ENCODE data around the gene NLK. TPM values are rescaled to one million over a fixed set of nuclear protein-coding genes. Genes with fewer than 3 reads are reported as not detected.

NLK gene
- total and polyA plus RNA-seq, 7 experiments from 2014 or later = 1.0 to 19.2 (median 16.5) TPM

GRCh38 chr17:28038802-28039201 lies 3.7 kb upstream of the NLK start:
- POLR2A ChIA-PET = no interaction called here
- no peak overlapping the region for H3K27ac ChIP-seq (ENCODE audit: low read depth, low read length)
- H3K4me3 ChIP-seq (ENCODE audit: low read length) = no peak overlapping the region
- no peak for ATAC-seq
- Mint-ChIP-seq H3K27me3 (peaks cover 0 to 18% (median 0%) of the 10 kb centered on the region in 5 donors), H3K4me1 (peaks cover 21 to 46% (median 39%) of the 10 kb centered on the region in 7 donors), H3K4me3 (peak overlapping the region in 4 of 10 donors; percentile 15 to 89 (median 42)), H3K36me3 (peaks cover 0 to 12% (median 0%) of the 10 kb centered on the region in 5 donors), H3K9me3 (peaks cover 0 to 4% (median 0%) of the 10 kb centered on the region in 11 donors), H3K27ac (peak overlapping the region in 2 of 9 donors; percentile 1 to 42)
- CTCF ChIA-PET = interaction anchor here (0.6 kb wide), 1 partner anchor 83 kb away, joined by 4 read pairs; no protein-coding TSS in a partner anchor
- no peaks in the 10 kb centered on the region for H3K9me3 ChIP-seq (ENCODE audit: control insufficient read depth in 2 of 3, low read length in 3 of 3)
- H3K27me3 ChIP-seq (ENCODE audit: control insufficient read depth in 2 of 2, insufficient read depth in 2 of 2, low read length in 2 of 2) = no peaks in the 10 kb centered on the region
- intact Hi-C loops (cut with micrococcal nuclease) = no loop called here
- H3K4me1 ChIP-seq (ENCODE audit: control insufficient read depth in 2 of 2, insufficient read depth in 2 of 2, low read length in 2 of 2) = peaks cover 17 to 21% of the 10 kb centered on the region in 2 donors
- no peak for DNase-seq
- no peaks in the 10 kb centered on the region for H3K36me3 ChIP-seq (ENCODE audit: control insufficient read depth in 2 of 3, insufficient read depth in 3 of 3, low read length in 3 of 3)

- Mint-ChIP-seq H3K27ac (peak overlapping the region in 3 of 9 donors; percentile 1 to 42 (median 5)), H3K27me3 (peaks cover 0 to 18% (median 0%) of the 10 kb centered on the region in 5 donors), H3K4me1 (peaks cover 21 to 49% (median 41%) of the 10 kb centered on the region in 7 donors), H3K36me3 (peaks cover 0 to 13% (median 0%) of the 10 kb centered on the region in 5 donors), H3K4me3 (peak overlapping the region in 6 of 10 donors; percentile 1 to 89 (median 28)), H3K9me3 (peaks cover 0 to 4% (median 0%) of the 10 kb centered on the region in 11 donors)
- no peaks in the 10 kb centered on the region for H3K27me3 ChIP-seq (ENCODE audit: control insufficient read depth in 2 of 2, insufficient read depth in 2 of 2, low read length in 2 of 2)
- H3K36me3 ChIP-seq (ENCODE audit: control insufficient read depth in 2 of 3, insufficient read depth in 3 of 3, low read length in 3 of 3) = no peaks in the 10 kb centered on the region
- peaks cover 21 to 26% of the 10 kb centered on the region in 2 donors for H3K4me1 ChIP-seq (ENCODE audit: control insufficient read depth in 2 of 2, insufficient read depth in 2 of 2, low read length in 2 of 2)
- no peak overlapping the region for H3K27ac ChIP-seq (ENCODE audit: low read depth, low read length)
- DNase-seq (no peak), ATAC-seq (no peak)
- no peak overlapping the region for H3K4me3 ChIP-seq (ENCODE audit: low read length)
- ChIA-PET POLR2A (no interaction called here), CTCF (interaction anchor here (0.6 kb wide), 1 partner anchor 83 kb away, joined by 4 read pairs; no protein-coding TSS in a partner anchor)
- H3K9me3 ChIP-seq (ENCODE audit: control insufficient read depth in 2 of 3, low read length in 3 of 3) = no peaks in the 10 kb centered on the region
- intact Hi-C loops (cut with micrococcal nuclease) = no loop called here
Observed at GRCh38 chr17:28039251-28039650, 3.2 kb upstream of the NLK start.

GRCh38 chr17:28040406-28040805 lies 2.1 kb upstream of the NLK start:
- POLR2A ChIA-PET = interaction anchor here (1.4 kb wide), 1 partner anchor 14 kb away, joined by 3 read pairs; no protein-coding TSS in a partner anchor
- ATAC-seq (no peak), DNase-seq (no peak)
- H3K9me3 Mint-ChIP-seq = peaks cover 0 to 4% (median 0%) of the 10 kb centered on the region in 11 donors
- peak overlapping the region; percentile 82 to 92 (median 88) for H3K4me3 Mint-ChIP-seq
- Histone ChIP-seq H3K27me3 (ENCODE audit: control insufficient read depth in 2 of 2, insufficient read depth in 2 of 2, low read length in 2 of 2) (no peaks in the 10 kb centered on the region), H3K27ac (ENCODE audit: low read depth, low read length) (no peak overlapping the region), H3K36me3 (ENCODE audit: control insufficient read depth in 2 of 3, insufficient read depth in 3 of 3, low read length in 3 of 3) (no peaks in the 10 kb centered on the region), H3K9me3 (ENCODE audit: control insufficient read depth in 2 of 3, low read length in 3 of 3) (no peaks in the 10 kb centered on the region), H3K4me1 (ENCODE audit: control insufficient read depth in 2 of 2, insufficient read depth in 2 of 2, low read length in 2 of 2) (peaks cover 21 to 33% of the 10 kb centered on the region in 2 donors), H3K4me3 (ENCODE audit: low read length) (peak overlapping the region; percentile 45)
- H3K27me3 Mint-ChIP-seq = peaks cover 0 to 18% (median 0%) of the 10 kb centered on the region in 5 donors
- intact Hi-C loops (cut with micrococcal nuclease) = loop anchor here (5.0 to 10.0 kb wide), 4 partner anchors 77 to 912 kb away; partner anchors contain the start of genes KSR1 (in 1 of the 2), PHF12 (in 1 of the 2) and UNC119 (in 1 of the 2)
- peak overlapping the region in 7 of 9 donors; percentile 28 to 93 (median 91) for H3K27ac Mint-ChIP-seq
- H3K4me1 Mint-ChIP-seq = peaks cover 28 to 57% (median 52%) of the 10 kb centered on the region in 7 donors
- CTCF ChIA-PET = no interaction called here
- peaks cover 0 to 21% (median 3%) of the 10 kb centered on the region in 5 donors for H3K36me3 Mint-ChIP-seq

DNA sequence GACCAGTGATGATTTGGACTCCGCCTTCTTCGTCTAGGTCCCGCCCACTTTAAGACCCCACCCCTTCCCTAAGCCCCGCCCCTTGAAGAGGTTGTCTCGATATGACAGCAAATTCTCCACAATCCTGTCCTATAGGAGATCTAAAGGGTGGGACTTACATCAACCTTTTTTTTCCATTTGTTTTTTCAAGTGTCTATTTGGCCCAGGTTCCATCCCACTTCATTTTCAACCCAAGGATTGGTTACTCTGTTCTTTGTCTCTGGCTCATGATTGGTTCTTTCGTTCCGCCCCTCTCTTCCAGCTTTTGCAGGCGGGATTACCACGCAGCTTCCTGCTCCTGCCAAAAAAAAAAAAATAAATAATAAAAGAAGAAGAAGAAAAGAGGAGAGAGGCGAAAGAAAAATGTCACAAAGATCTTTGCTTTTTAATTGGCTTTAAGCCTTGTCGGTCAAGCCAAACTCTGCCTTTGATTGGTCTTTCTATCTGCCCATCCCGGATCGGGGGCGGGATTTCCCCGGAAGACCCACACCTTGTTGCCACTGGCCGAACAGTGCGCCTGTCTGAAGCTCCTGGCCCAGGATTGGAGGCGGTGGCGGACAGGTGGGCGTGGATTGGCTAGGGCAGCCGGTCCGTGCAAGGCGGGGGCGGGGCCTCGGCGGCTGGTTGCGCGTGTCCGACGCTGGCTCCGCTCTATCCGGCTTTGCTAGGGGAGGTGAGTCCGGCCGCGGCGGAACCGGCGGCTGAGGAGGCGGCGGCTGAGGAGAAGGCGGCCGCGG lies 1.2 kb upstream of the NLK start:
- Histone ChIP-seq H3K4me3 (ENCODE audit: low read length) (peak overlapping the region; percentile 45), H3K4me1 (ENCODE audit: control insufficient read depth in 2 of 2, insufficient read depth in 2 of 2, low read length in 2 of 2) (peaks cover 28 to 40% of the 10 kb centered on the region in 2 donors), H3K27me3 (ENCODE audit: control insufficient read depth in 2 of 2, insufficient read depth in 2 of 2, low read length in 2 of 2) (no peaks in the 10 kb centered on the region), H3K27ac (ENCODE audit: low read depth, low read length) (peak overlapping the region; percentile 71), H3K36me3 (ENCODE audit: control insufficient read depth in 2 of 3, insufficient read depth in 3 of 3, low read length in 3 of 3) (no peaks in the 10 kb centered on the region), H3K9me3 (ENCODE audit: control insufficient read depth in 2 of 3, low read length in 3 of 3) (no peaks in the 10 kb centered on the region)
- H3K36me3 Mint-ChIP-seq = peaks cover 0 to 21% (median 3%) of the 10 kb centered on the region in 5 donors
- CTCF ChIA-PET = no interaction called here
- H3K4me1 Mint-ChIP-seq = peaks cover 35 to 65% (median 60%) of the 10 kb centered on the region in 7 donors
- H3K27ac Mint-ChIP-seq = peak overlapping the region; percentile 75 to 93 (median 88)
- peak; percentile 94 to 99 (median 99) for DNase-seq
- H3K4me3 Mint-ChIP-seq = peak overlapping the region; percentile 82 to 92 (median 88)
- peaks cover 0 to 16% (median 0%) of the 10 kb centered on the region in 5 donors for H3K27me3 Mint-ChIP-seq
- intact Hi-C loops (cut with micrococcal nuclease) = loop anchor here (1.0 to 10.0 kb wide), 11 partner anchors 30 to 911 kb away; partner anchors contain the start of genes IFT20 (in 2 of the 2), LYRM9 (in 2 of the 2), TMEM97 (in 2 of the 2) and TNFAIP1 (in 2 of the 2)
- H3K9me3 Mint-ChIP-seq = peaks cover 0 to 4% (median 0%) of the 10 kb centered on the region in 11 donors
- POLR2A ChIA-PET = interaction anchor here (0.7 to 1.4 kb wide), 6 partner anchors 9 to 41 kb away, joined by 3 to 4 read pairs (median 3); no protein-coding TSS in a partner anchor
- ATAC-seq = peak; percentile 96

- ATAC-seq = peak; percentile 2
- DNase-seq = no peak
- Mint-ChIP-seq H3K4me3 (peak overlapping the region; percentile 85 to 92 (median 89)), H3K9me3 (peaks cover 0 to 4% (median 0%) of the 10 kb centered on the region in 11 donors), H3K36me3 (peaks cover 0 to 23% (median 3%) of the 10 kb centered on the region in 5 donors), H3K4me1 (peaks cover 41 to 73% (median 68%) of the 10 kb centered on the region in 7 donors), H3K27ac (peak overlapping the region; percentile 75 to 92 (median 86)), H3K27me3 (peaks cover 0 to 13% (median 0%) of the 10 kb centered on the region in 5 donors)
- POLR2A ChIA-PET = interaction anchor here (0.9 to 1.4 kb wide), 3 partner anchors 12 to 34 kb away, joined by 3 to 4 read pairs (median 3); no protein-coding TSS in a partner anchor
- peak overlapping the region; percentile 64 for H3K4me3 ChIP-seq (ENCODE audit: low read length)
- CTCF ChIA-PET = no interaction called here
- peaks cover 28 to 43% of the 10 kb centered on the region in 2 donors for H3K4me1 ChIP-seq (ENCODE audit: control insufficient read depth in 2 of 2, insufficient read depth in 2 of 2, low read length in 2 of 2)
- intact Hi-C loops (cut with micrococcal nuclease) = loop anchor here (1.0 to 10.0 kb wide), 11 partner anchors 29 to 910 kb away; partner anchors contain the start of genes IFT20 (in 2 of the 2), LYRM9 (in 2 of the 2), TMEM97 (in 2 of the 2) and TNFAIP1 (in 2 of the 2)
- H3K9me3 ChIP-seq (ENCODE audit: control insufficient read depth in 2 of 3, low read length in 3 of 3) = no peaks in the 10 kb centered on the region
- H3K36me3 ChIP-seq (ENCODE audit: control insufficient read depth in 2 of 3, insufficient read depth in 3 of 3, low read length in 3 of 3) = no peaks in the 10 kb centered on the region
- peak overlapping the region; percentile 71 for H3K27ac ChIP-seq (ENCODE audit: low read depth, low read length)
- no peaks in the 10 kb centered on the region for H3K27me3 ChIP-seq (ENCODE audit: control insufficient read depth in 2 of 2, insufficient read depth in 2 of 2, low read length in 2 of 2)
Observed at GRCh38 chr17:28041844-28042656, 427 bp upstream of the NLK start.

All from naive thymus-derived CD4-positive, alpha-beta T cell (primary cell).